ENCODE results near the gene CPSF3.

The CPSF3 gene

GRCh38 chr2:9416267-9416961 is 7.0 kb upstream of the CPSF3 start:
- POLR2A ChIA-PET = no interaction called here
- TF ChIP-seq L3MBTL2 (conservative IDR thresholded peaks at IDR 0.05) = no peak
- TF ChIP-seq ELF4 (IDR thresholded peaks at IDR 0.05) = no peak
- no peak for TF ChIP-seq SP1 (IDR thresholded peaks at IDR 0.05)
- TF ChIP-seq FOXM1 (IDR thresholded peaks at IDR 0.05; ENCODE audit: borderline replicate concordance) = no peak
- TF ChIP-seq CTBP1 (IDR thresholded peaks at IDR 0.05; ENCODE audit: borderline replicate concordance) = no peak
- no peak for TF ChIP-seq SUZ12 (IDR thresholded peaks at IDR 0.05)
- TF ChIP-seq ZNF384 (IDR thresholded peaks at IDR 0.05) = no peak
- TF ChIP-seq PKNOX1 (IDR thresholded peaks at IDR 0.05) = no peak
- CTCF ChIA-PET = no interaction called here
- DNase-seq (ENCODE audit: extremely low spot score) = no peak

GRCh38 chr2:9416962-9417316 is 6.5 kb upstream of the CPSF3 start:
- DNase-seq (ENCODE audit: extremely low spot score) = no peak
- ChIA-PET POLR2A (no interaction called here), CTCF (no interaction called here)
- TF ChIP-seq LEF1 (IDR thresholded peaks at IDR 0.05; ENCODE audit: borderline replicate concordance) (no peak), BHLHE40 (IDR thresholded peaks at IDR 0.05; ENCODE audit: borderline replicate concordance) (no peak), FOXM1 (IDR thresholded peaks at IDR 0.05; ENCODE audit: borderline replicate concordance) (no peak), CTBP1 (IDR thresholded peaks at IDR 0.05; ENCODE audit: borderline replicate concordance) (no peak), TARDBP (IDR thresholded peaks at IDR 0.05) (no peak)

- ChIA-PET POLR2A (no interaction called here), CTCF (no interaction called here)
- TF ChIP-seq L3MBTL2 (conservative IDR thresholded peaks at IDR 0.05) (no peak), SUZ12 (IDR thresholded peaks at IDR 0.05) (no peak), FOXK2 (IDR thresholded peaks at IDR 0.05) (no peak), HDGF (IDR thresholded peaks at IDR 0.05; ENCODE audit: borderline replicate concordance) (no peak), ARNT (IDR thresholded peaks at IDR 0.05) (no peak), NFRKB (IDR thresholded peaks at IDR 0.05) (no peak), CTBP1 (IDR thresholded peaks at IDR 0.05; ENCODE audit: borderline replicate concordance) (no peak), ELF4 (IDR thresholded peaks at IDR 0.05) (no peak), LEF1 (IDR thresholded peaks at IDR 0.05; ENCODE audit: borderline replicate concordance) (no peak), PKNOX1 (IDR thresholded peaks at IDR 0.05) (no peak), SP1 (IDR thresholded peaks at IDR 0.05) (no peak), TARDBP (IDR thresholded peaks at IDR 0.05) (no peak), BHLHE40 (IDR thresholded peaks at IDR 0.05; ENCODE audit: borderline replicate concordance) (no peak), FOXM1 (IDR thresholded peaks at IDR 0.05; ENCODE audit: borderline replicate concordance) (no peak), FOXA1 (IDR thresholded peaks at IDR 0.05) (no peak), ZNF384 (IDR thresholded peaks at IDR 0.05) (no peak)
- DNase-seq (ENCODE audit: extremely low spot score) = no peak
These were observed 5.7 kb upstream of the CPSF3 start for GRCh38 chr2:9417725-9418124.

GRCh38 chr2:9418746-9419145 is 4.7 kb upstream of the CPSF3 start:
- ChIA-PET POLR2A (no interaction called here), CTCF (interaction anchor here (0.7 kb wide), 1 partner anchor 73 kb away, joined by 5 read pairs; no protein-coding TSS in a partner anchor)
- DNase-seq (ENCODE audit: extremely low spot score) = no peak
- TF ChIP-seq L3MBTL2 (conservative IDR thresholded peaks at IDR 0.05) (no peak), SUZ12 (IDR thresholded peaks at IDR 0.05) (no peak), PKNOX1 (IDR thresholded peaks at IDR 0.05) (no peak), ZNF384 (IDR thresholded peaks at IDR 0.05) (no peak), FOXK2 (IDR thresholded peaks at IDR 0.05) (no peak), ARNT (IDR thresholded peaks at IDR 0.05) (no peak), BHLHE40 (IDR thresholded peaks at IDR 0.05; ENCODE audit: borderline replicate concordance) (no peak), ELF4 (IDR thresholded peaks at IDR 0.05) (no peak), TARDBP (IDR thresholded peaks at IDR 0.05) (no peak)

GRCh38 chr2:9419541-9419940 is 3.9 kb upstream of the CPSF3 start:
- ChIA-PET POLR2A (no interaction called here), CTCF (no interaction called here)
- DNase-seq (ENCODE audit: extremely low spot score) = no peak
- TF ChIP-seq ELF4 (IDR thresholded peaks at IDR 0.05) = no peak
- no peak for TF ChIP-seq CTBP1 (IDR thresholded peaks at IDR 0.05; ENCODE audit: borderline replicate concordance)
- TF ChIP-seq L3MBTL2 (conservative IDR thresholded peaks at IDR 0.05) = no peak
- no peak for TF ChIP-seq SUZ12 (IDR thresholded peaks at IDR 0.05)
- no peak for TF ChIP-seq FOXA1 (IDR thresholded peaks at IDR 0.05)
- no peak for TF ChIP-seq ARNT (IDR thresholded peaks at IDR 0.05)
- no peak for TF ChIP-seq FOXK2 (IDR thresholded peaks at IDR 0.05)
- TF ChIP-seq NFRKB (IDR thresholded peaks at IDR 0.05) = no peak
- no peak for TF ChIP-seq HDGF (IDR thresholded peaks at IDR 0.05; ENCODE audit: borderline replicate concordance)
- no peak for TF ChIP-seq ZNF384 (IDR thresholded peaks at IDR 0.05)
- no peak for TF ChIP-seq SP1 (IDR thresholded peaks at IDR 0.05)
- no peak for TF ChIP-seq LEF1 (IDR thresholded peaks at IDR 0.05; ENCODE audit: borderline replicate concordance)
- no peak for TF ChIP-seq BHLHE40 (IDR thresholded peaks at IDR 0.05; ENCODE audit: borderline replicate concordance)
- no peak for TF ChIP-seq TARDBP (IDR thresholded peaks at IDR 0.05)
- no peak for TF ChIP-seq FOXM1 (IDR thresholded peaks at IDR 0.05; ENCODE audit: borderline replicate concordance)
- no peak for TF ChIP-seq PKNOX1 (IDR thresholded peaks at IDR 0.05)

- CTCF ChIA-PET = no interaction called here
These were observed 3.0 kb upstream of the CPSF3 start for GRCh38 chr2:9420495-9420894.

More at GRCh38 chr2:9420495-9420894, 3.0 kb upstream of the CPSF3 start:
- no peak for DNase-seq (ENCODE audit: extremely low spot score)
- POLR2A ChIA-PET = no interaction called here
- TF ChIP-seq SP1 (IDR thresholded peaks at IDR 0.05) = no peak
- TF ChIP-seq BHLHE40 (IDR thresholded peaks at IDR 0.05; ENCODE audit: borderline replicate concordance) = no peak
- no peak for TF ChIP-seq HDGF (IDR thresholded peaks at IDR 0.05; ENCODE audit: borderline replicate concordance)
- TF ChIP-seq TARDBP (IDR thresholded peaks at IDR 0.05) = no peak
- no peak for TF ChIP-seq LEF1 (IDR thresholded peaks at IDR 0.05; ENCODE audit: borderline replicate concordance)
- TF ChIP-seq CTBP1 (IDR thresholded peaks at IDR 0.05; ENCODE audit: borderline replicate concordance) = no peak
- no peak for TF ChIP-seq ARNT (IDR thresholded peaks at IDR 0.05)
- no peak for TF ChIP-seq NFRKB (IDR thresholded peaks at IDR 0.05)
- TF ChIP-seq L3MBTL2 (conservative IDR thresholded peaks at IDR 0.05) = no peak
- TF ChIP-seq FOXA1 (IDR thresholded peaks at IDR 0.05) = no peak
- no peak for TF ChIP-seq ZNF384 (IDR thresholded peaks at IDR 0.05)
- no peak for TF ChIP-seq FOXM1 (IDR thresholded peaks at IDR 0.05; ENCODE audit: borderline replicate concordance)
- TF ChIP-seq SUZ12 (IDR thresholded peaks at IDR 0.05) = no peak

Measured in HEK293T (cell line).